K562 (cell line): Measurements from ENCODE around the gene DNAJB2. TPM values are rescaled to one million over a fixed set of nuclear protein-coding genes. Genes with fewer than 3 reads are reported as not detected.
A peak's percentile ranks its signal among the peaks of the same experiment; 100 is the strongest.

Source experiments
- COPS2 ChIP-seq: fragments of 450-650 bp; conservative IDR thresholded peaks from 2 replicates; pipeline ENCODE4 v1.6.1; 2016; ENCODE audit warnings: mild to moderate bottlenecking, moderate library complexity
- ESRRA ChIP-seq: fragments of 450-650 bp; IDR thresholded peaks from 2 replicates; pipeline ENCODE4 v1.6.1; 2014; ENCODE audit warnings: low read depth, mild to moderate bottlenecking, moderate library complexity, borderline replicate concordance
- EWSR1 ChIP-seq: fragments of 450-650 bp; IDR thresholded peaks from 2 replicates; pipeline ENCODE4 v1.6.1; 2018; ENCODE audit warnings: borderline replicate concordance, mild to moderate bottlenecking, low read depth, moderate library complexity; ENCODE audit not compliant: partially characterized antibody
- FOXM1 ChIP-seq, 2 experiments: fragments of 450-650 bp in 1 of 2; sonication (generic) in 1 of 2; formaldehyde crosslinking in 1 of 2; IDR thresholded peaks; 2 replicates each; pipeline versions ENCODE4 v1.6.1 to v1.9.0; 2017 to 2022; ENCODE audit warnings: low read depth in 2 of 2, mild to moderate bottlenecking in 2 of 2, missing genetic modification reagents in 1 of 2, moderate library complexity in 1 of 2
- HDAC6 ChIP-seq: IDR thresholded peaks from 2 replicates; pipeline ENCODE4 v1.6.1; 2012; ENCODE audit warnings: low read depth, mild to moderate bottlenecking, control low read depth, inconsistent platforms, low read length, moderate library complexity
- KAT7 ChIP-seq: sonication (generic); formaldehyde crosslinking; IDR thresholded peaks from 2 replicates; pipeline ENCODE4 v1.8.0; 2022; ENCODE audit warnings: missing genetic modification reagents, mild to moderate bottlenecking, borderline replicate concordance
- LARP7 ChIP-seq: fragments of 450-650 bp; IDR thresholded peaks from 2 replicates; pipeline ENCODE4 v1.6.1; 2016
- NCOA6 ChIP-seq: fragments of 450-650 bp; IDR thresholded peaks from 2 replicates; pipeline ENCODE4 v1.6.1; 2017; ENCODE audit warnings: mild to moderate bottlenecking
- NR4A1 ChIP-seq, 2 experiments: fragments of 250-450 bp in 1 of 2; fragments of 450-650 bp in 1 of 2; sonication (Bioruptor Pico) in 1 of 2; IDR thresholded peaks; 2 replicates each; pipeline versions ENCODE4 v1.4.0 to v1.6.1; 2016 to 2020; ENCODE audit warnings: mild to moderate bottlenecking in 2 of 2, missing compliant biosample characterization in 1 of 2, missing genetic modification characterization in 1 of 2, moderate library complexity in 1 of 2
- POLR2A ChIP-seq: fragments of 450-650 bp; conservative IDR thresholded peaks from 2 replicates; pipeline ENCODE4 v1.6.1; 2016
- RNF2 ChIP-seq: sonication (generic); IDR thresholded peaks from 2 replicates; pipeline ENCODE4 v1.6.1; 2016
- SLC30A9 ChIP-seq: fragments of 250-450 bp; sonication (Bioruptor Pico); IDR thresholded peaks from 2 replicates; pipeline ENCODE4 v1.8.0; 2022; ENCODE audit warnings: mild to moderate bottlenecking, moderate library complexity
- SREBF2 ChIP-seq: sonication (generic); formaldehyde crosslinking; IDR thresholded peaks from 2 replicates; pipeline ENCODE4 v1.4.0; 2020; ENCODE audit warnings: mild to moderate bottlenecking, missing genetic modification reagents
- TEAD2 ChIP-seq: fragments of 450-650 bp; IDR thresholded peaks from 2 replicates; pipeline ENCODE4 v1.6.1; 2016; ENCODE audit warnings: missing genetic modification characterization, control low read depth, missing compliant biosample characterization
- XRCC3 ChIP-seq: fragments of 450-650 bp; IDR thresholded peaks from 2 replicates; pipeline ENCODE4 v1.6.1; 2017; ENCODE audit warnings: mild to moderate bottlenecking, moderate library complexity
- ZFX ChIP-seq: sonication (generic); formaldehyde crosslinking; IDR thresholded peaks from 2 replicates; pipeline ENCODE4 v1.8.0; 2022; ENCODE audit warnings: mild to moderate bottlenecking, missing genetic modification reagents, moderate library complexity
- ZNF121 ChIP-seq: sonication (generic); formaldehyde crosslinking; conservative IDR thresholded peaks from 2 replicates; pipeline ENCODE4 v1.8.0; 2022; ENCODE audit warnings: missing genetic modification reagents
- polyA plus RNA-seq, 8 experiments: library from polyadenylated mRNA; depleted of rRNA in 4 of 8; stranded (reverse) in 5 of 8; unstranded in 3 of 8; fragments of >200 nt; fragmentation: Nextera tagmentation in 2 of 8; fragmentation: Illumina TruSeq in 1 of 8; extraction: Ambion mirVana in 2 of 8; extraction: Trizol in 1 of 8; gene quantifications; 2 replicates each; pipeline versions ENCODE4 v1.2.1 to v1.2.3, GENCODE V29; 2011 to 2014; ENCODE audit warnings: inconsistent platforms in 1 of 8, missing spikeins in 1 of 8
- total RNA-seq, 7 experiments: library from RNA; depleted of rRNA in 6 of 7; stranded (reverse); fragments of >200 nt in 6 of 7; fragmentation: Illumina TruSeq in 2 of 7; extraction: Trizol in 2 of 7; gene quantifications; 2 replicates each; pipeline versions ENCODE4 v1.2.1 to v1.2.3, GENCODE V29; 2011 to 2021; ENCODE audit warnings: low replicate concordance in 1 of 7
- TF ChIP-seq, protein P1 (sequence below): fragments of 450-650 bp; IDR thresholded peaks from 2 replicates; pipeline ENCODE4 v1.6.1; 2017; ENCODE audit warnings: mild to moderate bottlenecking, moderate library complexity
- TF ChIP-seq, protein P2 (sequence below): fragments of 450-650 bp; IDR thresholded peaks from 2 replicates; pipeline ENCODE4 v1.7.1; 2018; ENCODE audit warnings: mild to moderate bottlenecking, low read depth; ENCODE audit not compliant: partially characterized antibody
- TF ChIP-seq, protein P3 (sequence below): sonication (generic); formaldehyde crosslinking; IDR thresholded peaks from 2 replicates; pipeline ENCODE4 v1.8.0; 2022; ENCODE audit warnings: mild to moderate bottlenecking, missing genetic modification reagents

Gene DNAJB2
- total and polyA plus RNA-seq, 9 of the 15 experiments (the other 6 are each of a cell fraction or from before 2014, with no cell fraction given): 0.08 to 3.0 (median 2.2) TPM; not detected in 1

DNA sequence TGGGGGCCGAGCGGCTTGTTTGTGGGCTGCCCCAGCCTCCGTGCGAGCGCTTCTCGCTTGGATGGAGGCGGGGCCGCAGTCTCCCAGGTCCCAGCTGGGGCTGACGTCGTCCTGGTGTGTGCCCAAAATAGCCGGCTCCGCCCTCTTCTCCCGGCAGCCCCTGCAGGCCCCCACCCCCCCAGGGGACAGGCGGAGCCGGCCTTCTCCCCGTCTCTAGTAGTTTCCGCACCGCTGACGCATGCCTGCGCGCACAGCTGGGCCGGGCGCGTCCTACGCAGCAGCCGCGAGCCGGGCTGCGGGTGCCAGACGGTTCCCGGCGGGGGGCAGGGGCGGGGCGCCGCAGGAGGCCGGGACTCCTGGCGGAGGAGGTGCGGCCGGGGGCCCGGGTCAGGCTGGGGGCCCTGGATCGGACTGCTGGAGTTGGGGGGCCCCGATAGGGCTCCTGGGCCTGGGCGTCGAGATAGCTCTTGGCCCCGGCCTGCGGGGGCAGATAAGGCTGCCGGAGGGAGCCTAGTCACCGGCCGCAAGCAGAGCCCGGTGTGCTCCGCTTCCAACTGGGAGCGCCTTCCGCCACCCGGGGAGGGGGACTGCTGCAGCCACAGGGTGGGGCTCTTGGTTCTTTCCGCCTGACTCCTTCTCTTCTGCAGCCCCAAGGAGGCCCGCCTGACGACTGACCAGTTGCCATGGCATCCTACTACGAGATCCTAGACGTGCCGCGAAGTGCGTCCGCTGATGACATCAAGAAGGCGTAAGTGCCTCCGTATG lies at the start of gene DNAJB2 (continued):
- TF ChIP-seq RNF2 (peak; percentile 96), ESRRA (peak; percentile 60; the same call in 1 of the 2 replicates), KAT7 (CRISPR knock-in tag) (no peak), EWSR1 (no peak), FOXM1 (IDR thresholded peaks at IDR 0.05; ENCODE audit: low read depth) (peak; percentile 90), FOXM1 (CRISPR knock-in tag; IDR thresholded peaks at IDR 0.05; ENCODE audit: low read depth) (no peak; the same call in 1 of the 2 replicates), ZNF121 (CRISPR knock-in tag) (no peak), TEAD2 (tag) (no peak), NCOA6 (0 out of 2 replicates have a peak, but pooled peaks have one; percentile 3), SLC30A9 (CRISPR knock-in tag) (no peak), POLR2A (no peak), COPS2 (no peak), LARP7 (no peak), HDAC6 (no peak), SREBF2 (CRISPR knock-in tag) (no peak), NR4A1 (CRISPR knock-in tag; IDR thresholded peaks at IDR 0.05) (no peak), NR4A1 (tag; IDR thresholded peaks at IDR 0.05) (peak; percentile 95), XRCC3 (no peak), ZFX (CRISPR knock-in tag) (no peak; the same call in 1 of the 2 replicates)
- TF ChIP-seq, protein P1, sequence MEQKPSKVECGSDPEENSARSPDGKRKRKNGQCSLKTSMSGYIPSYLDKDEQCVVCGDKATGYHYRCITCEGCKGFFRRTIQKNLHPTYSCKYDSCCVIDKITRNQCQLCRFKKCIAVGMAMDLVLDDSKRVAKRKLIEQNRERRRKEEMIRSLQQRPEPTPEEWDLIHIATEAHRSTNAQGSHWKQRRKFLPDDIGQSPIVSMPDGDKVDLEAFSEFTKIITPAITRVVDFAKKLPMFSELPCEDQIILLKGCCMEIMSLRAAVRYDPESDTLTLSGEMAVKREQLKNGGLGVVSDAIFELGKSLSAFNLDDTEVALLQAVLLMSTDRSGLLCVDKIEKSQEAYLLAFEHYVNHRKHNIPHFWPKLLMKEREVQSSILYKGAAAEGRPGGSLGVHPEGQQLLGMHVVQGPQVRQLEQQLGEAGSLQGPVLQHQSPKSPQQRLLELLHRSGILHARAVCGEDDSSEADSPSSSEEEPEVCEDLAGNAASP: no peak
- TF ChIP-seq, protein P2, sequence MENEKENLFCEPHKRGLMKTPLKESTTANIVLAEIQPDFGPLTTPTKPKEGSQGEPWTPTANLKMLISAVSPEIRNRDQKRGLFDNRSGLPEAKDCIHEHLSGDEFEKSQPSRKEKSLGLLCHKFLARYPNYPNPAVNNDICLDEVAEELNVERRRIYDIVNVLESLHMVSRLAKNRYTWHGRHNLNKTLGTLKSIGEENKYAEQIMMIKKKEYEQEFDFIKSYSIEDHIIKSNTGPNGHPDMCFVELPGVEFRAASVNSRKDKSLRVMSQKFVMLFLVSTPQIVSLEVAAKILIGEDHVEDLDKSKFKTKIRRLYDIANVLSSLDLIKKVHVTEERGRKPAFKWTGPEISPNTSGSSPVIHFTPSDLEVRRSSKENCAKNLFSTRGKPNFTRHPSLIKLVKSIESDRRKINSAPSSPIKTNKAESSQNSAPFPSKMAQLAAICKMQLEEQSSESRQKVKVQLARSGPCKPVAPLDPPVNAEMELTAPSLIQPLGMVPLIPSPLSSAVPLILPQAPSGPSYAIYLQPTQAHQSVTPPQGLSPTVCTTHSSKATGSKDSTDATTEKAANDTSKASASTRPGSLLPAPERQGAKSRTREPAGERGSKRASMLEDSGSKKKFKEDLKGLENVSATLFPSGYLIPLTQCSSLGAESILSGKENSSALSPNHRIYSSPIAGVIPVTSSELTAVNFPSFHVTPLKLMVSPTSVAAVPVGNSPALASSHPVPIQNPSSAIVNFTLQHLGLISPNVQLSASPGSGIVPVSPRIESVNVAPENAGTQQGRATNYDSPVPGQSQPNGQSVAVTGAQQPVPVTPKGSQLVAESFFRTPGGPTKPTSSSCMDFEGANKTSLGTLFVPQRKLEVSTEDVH: peak; percentile 29
- TF ChIP-seq, protein P3, sequence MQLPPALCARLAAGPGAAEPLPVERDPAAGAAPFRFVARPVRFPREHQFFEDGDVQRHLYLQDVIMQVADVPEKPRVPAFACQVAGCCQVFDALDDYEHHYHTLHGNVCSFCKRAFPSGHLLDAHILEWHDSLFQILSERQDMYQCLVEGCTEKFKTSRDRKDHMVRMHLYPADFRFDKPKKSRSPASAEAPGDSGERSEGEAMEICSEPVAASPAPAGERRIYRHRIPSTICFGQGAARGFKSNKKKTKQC: 0 out of 2 replicates have a peak, but pooled peaks have one; percentile 23
